Upper lobe of left lung (tissue), 6 donors: Measurements from ENCODE around the gene NR2F1. TPM values are rescaled to one million over a fixed set of nuclear protein-coding genes. Genes with fewer than 3 reads are reported as not detected.
A peak's percentile ranks its signal among the peaks of the same experiment; 100 is the strongest.

Experiments
- ATAC-seq, 2 donors: fragments of 200-7000 bp; cut with Tn5 transposase; one replicate each; pipeline ENCODE4 v1.9.1; 2022; ENCODE audit warnings: mild to moderate bottlenecking in 2 of 2, moderate library complexity in 2 of 2; ENCODE audit not compliant: low FRiP score in 2 of 2
- DNase-seq, 2 donors: peaks; one replicate each; pipeline ENCODE4 v3.0.0-alpha.2; 2019 to 2020
- H3K27ac ChIP-seq, 4 donors: fragments of 200-600 bp; sonication (generic); one replicate each; pipeline ENCODE4 v1.5.1; 2016 to 2019
- H3K27me3 ChIP-seq, 4 donors: fragments of 200-600 bp; sonication (generic); one replicate each; pipeline ENCODE4 v1.5.1; 2017 to 2019
- H3K36me3 ChIP-seq, 4 donors: fragments of 200-600 bp; sonication (generic); one replicate each; pipeline ENCODE4 v1.5.1; 2016 to 2019
- H3K4me1 ChIP-seq, 4 donors: fragments of 200-600 bp; sonication (generic); one replicate each; pipeline ENCODE4 v1.5.1; 2018 to 2019
- H3K4me3 ChIP-seq, 4 donors: fragments of 200-600 bp; sonication (generic); one replicate each; pipeline ENCODE4 v1.5.1; 2017 to 2019; ENCODE audit warnings: mild to moderate bottlenecking in 2 of 4, moderate library complexity in 1 of 4
- H3K9me3 ChIP-seq, 4 donors: fragments of 200-600 bp; sonication (generic); one replicate each; pipeline ENCODE4 v1.5.1; 2018 to 2019
- EP300 ChIP-seq, 4 donors: sonication (generic); formaldehyde crosslinking; IDR thresholded peaks; one replicate each; pipeline ENCODE4 v1.5.1; 2017; ENCODE audit warnings: antibody characterized with exemption in 4 of 4, control low read depth in 2 of 4
- POLR2A ChIP-seq, 4 donors: fragments of 450-650 bp; IDR thresholded peaks; one replicate each; pipeline ENCODE4 v1.5.1; 2016 to 2017; ENCODE audit warnings: antibody characterized with exemption in 4 of 4, mild to moderate bottlenecking in 2 of 4
- POLR2AphosphoS5 ChIP-seq, 2 donors: sonication (generic); formaldehyde crosslinking; IDR thresholded peaks; one replicate each; pipeline ENCODE4 v1.5.1; 2017; ENCODE audit warnings: antibody characterized with exemption in 2 of 2
- WGBS, 2 donors: methylation state at CpG; one replicate each; pipeline ENCODE4 v1.1.5; 2017 to 2018; 5-methylcytosine and 5-hydroxymethylcytosine counted together
- total RNA-seq, 6 donors: library from RNA; depleted of rRNA in 4 of 6; stranded (reverse); fragments of >200 nt in 4 of 6; gene quantifications; one replicate each; pipeline versions ENCODE4 v1.1.0 to v1.2.1, GENCODE V29; 2016 to 2021
- TF ChIP-seq, protein P1 (sequence below), 6 experiments: fragments of 450-650 bp in 4 of 6; fragments of 200-600 bp in 2 of 6; sonication (generic) in 2 of 6; IDR thresholded peaks; one replicate each; pipeline ENCODE4 v1.5.1; 2016 to 2019; ENCODE audit warnings: antibody characterized with exemption in 6 of 6
- donor health status: DM: no; HTN: no; CAD: no; lungs with moderate emphysema.
- donor health status: DM: no; HTN: yes; CAD: no; lungs with severe emphysema.

The NR2F1 gene
- total RNA-seq, 6 donors from 2014 or later, result 8.9 to 70.3 (median 29.4) TPM

DNA sequence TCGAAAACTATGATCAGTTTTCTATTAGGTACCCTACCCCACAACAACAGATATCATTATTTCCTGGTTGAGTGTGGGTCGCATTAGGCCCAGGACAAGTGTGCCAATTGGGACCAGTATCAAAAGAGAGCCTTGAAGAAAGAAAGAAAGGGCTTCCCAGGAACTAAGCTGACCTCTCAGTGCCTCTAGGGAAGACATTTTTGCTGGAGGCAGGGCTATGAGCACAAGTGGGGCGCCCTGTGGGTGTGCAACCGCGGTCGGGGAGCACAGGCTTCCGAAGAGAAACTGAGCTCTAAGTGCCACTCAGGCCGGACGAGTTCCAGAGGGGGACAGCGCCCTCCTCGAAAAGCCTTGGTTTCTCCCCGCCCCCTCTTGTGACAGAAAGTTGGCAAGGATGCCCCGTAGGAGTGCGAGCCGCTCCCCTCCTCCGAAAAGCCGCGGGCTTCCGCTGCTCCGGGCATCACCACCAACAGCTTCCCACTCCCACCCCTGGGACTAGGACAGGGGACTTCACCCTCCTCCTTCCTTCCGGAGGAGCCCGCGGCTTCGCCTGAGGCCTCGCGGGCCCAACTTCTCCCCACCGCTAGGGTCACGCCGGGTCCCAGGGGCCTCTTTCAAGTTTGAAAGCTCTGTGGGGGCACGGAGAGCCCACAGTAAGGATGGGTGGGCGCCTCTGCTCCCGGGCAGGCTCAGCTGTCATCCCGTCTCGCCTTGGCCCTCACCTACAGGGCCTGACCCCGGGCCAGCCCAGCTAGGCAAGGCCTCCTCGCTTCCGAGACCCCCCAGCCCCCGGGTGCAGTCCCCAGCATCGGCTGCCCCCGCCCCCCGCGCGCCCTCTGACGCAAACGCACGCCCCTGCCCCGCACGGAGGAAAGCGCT lies 4.0 kb upstream of the NR2F1 start:
- Histone ChIP-seq H3K27me3 (peaks cover 2 to 53% (median 30%) of the 10 kb centered on the region in 4 donors), H3K9me3 (no peaks in the 10 kb centered on the region)
- peak in 1 of 2 donors; percentile 83 for DNase-seq

DNA sequence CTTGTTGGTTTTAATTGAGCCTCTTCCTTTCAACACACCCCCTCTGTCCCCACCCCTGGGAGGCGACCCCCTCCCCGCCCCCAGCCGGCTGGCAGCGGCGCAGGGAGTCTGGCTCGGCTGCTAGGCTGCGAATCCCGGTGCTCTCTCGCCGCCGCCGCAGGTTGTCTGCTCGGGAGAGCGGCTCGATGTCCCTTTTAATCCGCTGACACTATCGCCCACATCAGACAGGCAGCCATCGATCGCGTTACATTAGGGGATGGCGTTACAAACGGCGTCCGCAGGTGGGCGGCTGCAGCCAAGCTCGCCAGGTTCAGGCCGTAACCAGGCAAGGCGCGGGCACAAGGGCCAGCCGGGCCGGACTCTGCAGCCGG lies 3.3 kb upstream of the NR2F1 start:
- Histone ChIP-seq H3K9me3 (no peaks in the 10 kb centered on the region), H3K27me3 (peaks cover 2 to 53% (median 29%) of the 10 kb centered on the region in 4 donors), H3K4me3 (peak overlapping the region; percentile 29 to 63 (median 52)), H3K27ac (peak overlapping the region; percentile 81 to 86 (median 84)), H3K36me3 (no peaks in the 10 kb centered on the region), H3K4me1 (peaks cover 34 to 55% (median 38%) of the 10 kb centered on the region in 4 donors)
- ATAC-seq (no peak), DNase-seq (peak in 1 of 2 donors; percentile 88)
- 0 to 2% methylated on average over 1 to 32 of the region's 32 CpGs for WGBS, 2 donors
- TF ChIP-seq EP300 (IDR thresholded peaks at IDR 0.05) (no peak), POLR2A (IDR thresholded peaks at IDR 0.05) (no peak), POLR2AphosphoS5 (IDR thresholded peaks at IDR 0.05) (no peak)
- TF ChIP-seq, protein P1, sequence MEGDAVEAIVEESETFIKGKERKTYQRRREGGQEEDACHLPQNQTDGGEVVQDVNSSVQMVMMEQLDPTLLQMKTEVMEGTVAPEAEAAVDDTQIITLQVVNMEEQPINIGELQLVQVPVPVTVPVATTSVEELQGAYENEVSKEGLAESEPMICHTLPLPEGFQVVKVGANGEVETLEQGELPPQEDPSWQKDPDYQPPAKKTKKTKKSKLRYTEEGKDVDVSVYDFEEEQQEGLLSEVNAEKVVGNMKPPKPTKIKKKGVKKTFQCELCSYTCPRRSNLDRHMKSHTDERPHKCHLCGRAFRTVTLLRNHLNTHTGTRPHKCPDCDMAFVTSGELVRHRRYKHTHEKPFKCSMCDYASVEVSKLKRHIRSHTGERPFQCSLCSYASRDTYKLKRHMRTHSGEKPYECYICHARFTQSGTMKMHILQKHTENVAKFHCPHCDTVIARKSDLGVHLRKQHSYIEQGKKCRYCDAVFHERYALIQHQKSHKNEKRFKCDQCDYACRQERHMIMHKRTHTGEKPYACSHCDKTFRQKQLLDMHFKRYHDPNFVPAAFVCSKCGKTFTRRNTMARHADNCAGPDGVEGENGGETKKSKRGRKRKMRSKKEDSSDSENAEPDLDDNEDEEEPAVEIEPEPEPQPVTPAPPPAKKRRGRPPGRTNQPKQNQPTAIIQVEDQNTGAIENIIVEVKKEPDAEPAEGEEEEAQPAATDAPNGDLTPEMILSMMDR (IDR thresholded peaks at IDR 0.05), result no peak

More for the DNA sequence above, 4.0 kb upstream of the NR2F1 start:
- ATAC-seq, result peak; percentile 15 to 68
- peak in 1 of 4 donors; percentile 20 for TF ChIP-seq POLR2A (IDR thresholded peaks at IDR 0.05)
- TF ChIP-seq, protein P1 (IDR thresholded peaks at IDR 0.05), result peak in 1 of 6 experiments; percentile 12
- peak in 1 of 2 donors; percentile 56 for TF ChIP-seq POLR2AphosphoS5 (IDR thresholded peaks at IDR 0.05)
- no peak for TF ChIP-seq EP300 (IDR thresholded peaks at IDR 0.05)
- 11 to 26% methylated on average over 9 to 48 of the region's 49 CpGs for WGBS, 2 donors
- H3K4me3 ChIP-seq, result peak overlapping the region; percentile 29 to 63 (median 52)
- H3K27ac ChIP-seq, result peak overlapping the region; percentile 81 to 86 (median 84)
- no peaks in the 10 kb centered on the region for H3K36me3 ChIP-seq
- peaks cover 34 to 49% (median 38%) of the 10 kb centered on the region in 4 donors for H3K4me1 ChIP-seq

GRCh38 chr5:93580063-93580926 lies 2.7 kb upstream of the NR2F1 start:
- DNase-seq (peak in 1 of 2 donors; percentile 87), ATAC-seq (peak; percentile 29 to 45)
- Histone ChIP-seq H3K9me3 (no peaks in the 10 kb centered on the region), H3K4me1 (peaks cover 36 to 61% (median 41%) of the 10 kb centered on the region in 4 donors), H3K27ac (peak overlapping the region; percentile 81 to 86 (median 84)), H3K27me3 (peaks cover 2 to 52% (median 32%) of the 10 kb centered on the region in 4 donors), H3K36me3 (no peaks in the 10 kb centered on the region), H3K4me3 (peak overlapping the region; percentile 29 to 63 (median 52))
- TF ChIP-seq, protein P1 (IDR thresholded peaks at IDR 0.05), result no peak
- TF ChIP-seq EP300 (IDR thresholded peaks at IDR 0.05) (no peak), POLR2AphosphoS5 (IDR thresholded peaks at IDR 0.05) (no peak), POLR2A (IDR thresholded peaks at IDR 0.05) (no peak)
- 2 to 4% methylated on average over 39 to 66 of the region's 73 CpGs for WGBS, 2 donors

GRCh38 chr5:93580927-93581445 lies 2.0 kb upstream of the NR2F1 start, which contains the start of gene NR2F1-AS1:
TSS of gene NR2F1-AS1 (minus strand) at chr5:93581219.
- Histone ChIP-seq H3K36me3 (no peaks in the 10 kb centered on the region), H3K4me1 (peaks cover 40 to 67% (median 44%) of the 10 kb centered on the region in 4 donors), H3K9me3 (no peaks in the 10 kb centered on the region), H3K4me3 (peak within 1 kb of the TSS; percentile 29 to 70 (median 62)), H3K27me3 (peaks cover 2 to 58% (median 37%) of the 10 kb centered on the region in 4 donors), H3K27ac (peak within 1 kb of the TSS; percentile 81 to 86 (median 84))
- TF ChIP-seq EP300 (IDR thresholded peaks at IDR 0.05), result no peak
- peak in 1 of 4 donors; percentile 14 for TF ChIP-seq POLR2A (IDR thresholded peaks at IDR 0.05)
- ATAC-seq (peak in 1 of 2 donors; percentile 25), DNase-seq (no peak)
- 2 to 3% methylated on average over 16 to 41 of the region's 41 CpGs for WGBS, 2 donors
